K562 (cell line): Measurements from ENCODE around the gene ST6GALNAC3. TPM values are rescaled to one million over a fixed set of nuclear protein-coding genes. Genes with fewer than 3 reads are reported as not detected.

ENCODE experiments used
- NR4A1 ChIP-seq, 2 experiments: fragments of 250-450 bp in 1 of 2; fragments of 450-650 bp in 1 of 2; sonication (Bioruptor Pico) in 1 of 2; IDR thresholded peaks; 2 replicates each; pipeline versions ENCODE4 v1.4.0 to v1.6.1; 2016 to 2020; ENCODE audit warnings: mild to moderate bottlenecking in 2 of 2, missing compliant biosample characterization in 1 of 2, missing genetic modification characterization in 1 of 2, moderate library complexity in 1 of 2
- RHOXF2B ChIP-seq: fragments of 250-450 bp; sonication (Bioruptor Pico); conservative IDR thresholded peaks from 2 replicates; pipeline ENCODE4 v1.5.1; 2021
- polyA plus RNA-seq, 8 experiments: library from polyadenylated mRNA; depleted of rRNA in 4 of 8; stranded (reverse) in 5 of 8; unstranded in 3 of 8; fragments of >200 nt; fragmentation: Nextera tagmentation in 2 of 8; fragmentation: Illumina TruSeq in 1 of 8; extraction: Ambion mirVana in 2 of 8; extraction: Trizol in 1 of 8; gene quantifications; 2 replicates each; pipeline versions ENCODE4 v1.2.1 to v1.2.3, GENCODE V29; 2011 to 2014; ENCODE audit warnings: inconsistent platforms in 1 of 8, missing spikeins in 1 of 8
- total RNA-seq, 7 experiments: library from RNA; depleted of rRNA in 6 of 7; stranded (reverse); fragments of >200 nt in 6 of 7; fragmentation: Illumina TruSeq in 2 of 7; extraction: Trizol in 2 of 7; gene quantifications; 2 replicates each; pipeline versions ENCODE4 v1.2.1 to v1.2.3, GENCODE V29; 2011 to 2021; ENCODE audit warnings: low replicate concordance in 1 of 7
- TF ChIP-seq, protein P1 (sequence below), 2 experiments: fragments of 450-650 bp; IDR thresholded peaks; 2 replicates each; pipeline ENCODE4 v1.6.1; 2018; ENCODE audit warnings: mild to moderate bottlenecking in 2 of 2, low read depth in 1 of 2; ENCODE audit not compliant: partially characterized antibody in 2 of 2
- TF ChIP-seq, protein P2 (sequence below): fragments of 200-800 bp; sonication (Bioruptor generic); IDR thresholded peaks from 2 replicates; pipeline ENCODE4 v1.6.1; 2016; ENCODE audit warnings: missing genetic modification characterization, missing compliant biosample characterization

ST6GALNAC3 gene
- total and polyA plus RNA-seq, 9 of the 15 experiments (the other 6 are each of a cell fraction or from before 2014, with no cell fraction given), result 0.04 to 0.29 (median 0.18) TPM; not detected in 6

DNA sequence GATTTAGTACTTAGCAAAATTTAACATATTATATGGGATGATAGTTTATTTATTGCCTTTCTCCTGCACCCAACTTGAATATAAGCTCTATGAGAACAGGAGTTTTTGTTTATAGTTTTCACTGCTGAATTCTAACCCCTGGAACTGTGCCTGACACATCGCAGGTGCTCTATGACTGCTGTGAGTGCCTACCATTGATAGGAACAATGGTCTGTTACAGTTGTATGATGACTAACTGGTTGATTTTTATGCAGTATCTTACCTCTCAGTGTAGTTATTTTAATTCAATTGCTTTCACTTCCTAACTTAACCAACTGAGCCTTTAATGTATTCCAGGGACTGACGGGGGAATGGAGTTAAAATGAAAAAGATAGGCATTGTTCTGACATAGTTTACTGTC is 336.0 kb downstream of the ST6GALNAC3 start (continued):
- TF ChIP-seq, protein P1, sequence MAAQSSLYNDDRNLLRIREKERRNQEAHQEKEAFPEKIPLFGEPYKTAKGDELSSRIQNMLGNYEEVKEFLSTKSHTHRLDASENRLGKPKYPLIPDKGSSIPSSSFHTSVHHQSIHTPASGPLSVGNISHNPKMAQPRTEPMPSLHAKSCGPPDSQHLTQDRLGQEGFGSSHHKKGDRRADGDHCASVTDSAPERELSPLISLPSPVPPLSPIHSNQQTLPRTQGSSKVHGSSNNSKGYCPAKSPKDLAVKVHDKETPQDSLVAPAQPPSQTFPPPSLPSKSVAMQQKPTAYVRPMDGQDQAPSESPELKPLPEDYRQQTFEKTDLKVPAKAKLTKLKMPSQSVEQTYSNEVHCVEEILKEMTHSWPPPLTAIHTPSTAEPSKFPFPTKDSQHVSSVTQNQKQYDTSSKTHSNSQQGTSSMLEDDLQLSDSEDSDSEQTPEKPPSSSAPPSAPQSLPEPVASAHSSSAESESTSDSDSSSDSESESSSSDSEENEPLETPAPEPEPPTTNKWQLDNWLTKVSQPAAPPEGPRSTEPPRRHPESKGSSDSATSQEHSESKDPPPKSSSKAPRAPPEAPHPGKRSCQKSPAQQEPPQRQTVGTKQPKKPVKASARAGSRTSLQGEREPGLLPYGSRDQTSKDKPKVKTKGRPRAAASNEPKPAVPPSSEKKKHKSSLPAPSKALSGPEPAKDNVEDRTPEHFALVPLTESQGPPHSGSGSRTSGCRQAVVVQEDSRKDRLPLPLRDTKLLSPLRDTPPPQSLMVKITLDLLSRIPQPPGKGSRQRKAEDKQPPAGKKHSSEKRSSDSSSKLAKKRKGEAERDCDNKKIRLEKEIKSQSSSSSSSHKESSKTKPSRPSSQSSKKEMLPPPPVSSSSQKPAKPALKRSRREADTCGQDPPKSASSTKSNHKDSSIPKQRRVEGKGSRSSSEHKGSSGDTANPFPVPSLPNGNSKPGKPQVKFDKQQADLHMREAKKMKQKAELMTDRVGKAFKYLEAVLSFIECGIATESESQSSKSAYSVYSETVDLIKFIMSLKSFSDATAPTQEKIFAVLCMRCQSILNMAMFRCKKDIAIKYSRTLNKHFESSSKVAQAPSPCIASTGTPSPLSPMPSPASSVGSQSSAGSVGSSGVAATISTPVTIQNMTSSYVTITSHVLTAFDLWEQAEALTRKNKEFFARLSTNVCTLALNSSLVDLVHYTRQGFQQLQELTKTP (IDR thresholded peaks at IDR 0.05; ENCODE audit: low read depth in 1 of 2, partially characterized antibody in 2 of 2), result no peak
- no peak for TF ChIP-seq RHOXF2B
- TF ChIP-seq NR4A1 (CRISPR knock-in tag; IDR thresholded peaks at IDR 0.05), result no peak
- TF ChIP-seq NR4A1 (tag; IDR thresholded peaks at IDR 0.05), result no peak
- TF ChIP-seq, protein P2, sequence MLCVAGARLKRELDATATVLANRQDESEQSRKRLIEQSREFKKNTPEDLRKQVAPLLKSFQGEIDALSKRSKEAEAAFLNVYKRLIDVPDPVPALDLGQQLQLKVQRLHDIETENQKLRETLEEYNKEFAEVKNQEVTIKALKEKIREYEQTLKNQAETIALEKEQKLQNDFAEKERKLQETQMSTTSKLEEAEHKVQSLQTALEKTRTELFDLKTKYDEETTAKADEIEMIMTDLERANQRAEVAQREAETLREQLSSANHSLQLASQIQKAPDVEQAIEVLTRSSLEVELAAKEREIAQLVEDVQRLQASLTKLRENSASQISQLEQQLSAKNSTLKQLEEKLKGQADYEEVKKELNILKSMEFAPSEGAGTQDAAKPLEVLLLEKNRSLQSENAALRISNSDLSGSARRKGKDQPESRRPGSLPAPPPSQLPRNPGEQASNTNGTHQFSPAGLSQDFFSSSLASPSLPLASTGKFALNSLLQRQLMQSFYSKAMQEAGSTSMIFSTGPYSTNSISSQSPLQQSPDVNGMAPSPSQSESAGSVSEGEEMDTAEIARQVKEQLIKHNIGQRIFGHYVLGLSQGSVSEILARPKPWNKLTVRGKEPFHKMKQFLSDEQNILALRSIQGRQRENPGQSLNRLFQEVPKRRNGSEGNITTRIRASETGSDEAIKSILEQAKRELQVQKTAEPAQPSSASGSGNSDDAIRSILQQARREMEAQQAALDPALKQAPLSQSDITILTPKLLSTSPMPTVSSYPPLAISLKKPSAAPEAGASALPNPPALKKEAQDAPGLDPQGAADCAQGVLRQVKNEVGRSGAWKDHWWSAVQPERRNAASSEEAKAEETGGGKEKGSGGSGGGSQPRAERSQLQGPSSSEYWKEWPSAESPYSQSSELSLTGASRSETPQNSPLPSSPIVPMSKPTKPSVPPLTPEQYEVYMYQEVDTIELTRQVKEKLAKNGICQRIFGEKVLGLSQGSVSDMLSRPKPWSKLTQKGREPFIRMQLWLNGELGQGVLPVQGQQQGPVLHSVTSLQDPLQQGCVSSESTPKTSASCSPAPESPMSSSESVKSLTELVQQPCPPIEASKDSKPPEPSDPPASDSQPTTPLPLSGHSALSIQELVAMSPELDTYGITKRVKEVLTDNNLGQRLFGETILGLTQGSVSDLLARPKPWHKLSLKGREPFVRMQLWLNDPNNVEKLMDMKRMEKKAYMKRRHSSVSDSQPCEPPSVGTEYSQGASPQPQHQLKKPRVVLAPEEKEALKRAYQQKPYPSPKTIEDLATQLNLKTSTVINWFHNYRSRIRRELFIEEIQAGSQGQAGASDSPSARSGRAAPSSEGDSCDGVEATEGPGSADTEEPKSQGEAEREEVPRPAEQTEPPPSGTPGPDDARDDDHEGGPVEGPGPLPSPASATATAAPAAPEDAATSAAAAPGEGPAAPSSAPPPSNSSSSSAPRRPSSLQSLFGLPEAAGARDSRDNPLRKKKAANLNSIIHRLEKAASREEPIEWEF (CRISPR knock-in tag), result no peak
